Activated T-helper 2 cell treated with anti-CD3 and anti-CD28 coated beads, Interferon-gamma antibody, Interleukin-2, Interleukin-4, amounts not matched to agents 10 μg/mL and 5 μg/mL and 100 μg/mL, durations not matched to agents 14 hours and 24 hours and 36 hours (primary cell): ENCODE data around the gene CDK5R1. TPM values are rescaled to one million over a fixed set of nuclear protein-coding genes. Genes with fewer than 3 reads are reported as not detected.

Source experiments
- DNase-seq: peaks from one replicate; pipeline ENCODE4 v3.0.0; 2021; ENCODE audit warnings: low spot score
- H3K27ac Mint-ChIP-seq: one replicate; pipeline ENCODE4 v1.8.0; 2021; ENCODE audit warnings: mixed read lengths
- H3K27me3 Mint-ChIP-seq: one replicate; pipeline ENCODE4 v1.8.0; 2021; ENCODE audit warnings: low read depth, mixed read lengths
- H3K36me3 Mint-ChIP-seq: one replicate; pipeline ENCODE4 v1.8.0; 2021; ENCODE audit warnings: low read depth, mixed read lengths
- H3K4me1 Mint-ChIP-seq: one replicate; pipeline ENCODE4 v1.8.0; 2021; ENCODE audit warnings: low read depth, mixed read lengths
- H3K4me3 Mint-ChIP-seq: one replicate; pipeline ENCODE4 v1.8.0; 2021; ENCODE audit warnings: low read depth, mild to moderate bottlenecking, moderate library complexity, mixed read lengths
- H3K9me3 Mint-ChIP-seq: one replicate; pipeline ENCODE4 v1.8.0; 2021; ENCODE audit warnings: mixed read lengths
- intact Hi-C: fragments of 100-400 bp; cut with micrococcal nuclease; formaldehyde crosslinking; loops from one replicate; pipeline ENCODE4 v1.15.1; 2023
- total RNA-seq: library from RNA; stranded (reverse); gene quantifications from 2 replicates; pipeline ENCODE4 v1.2.3, GENCODE V29; 2022

The CDK5R1 gene
- total RNA-seq, 1 donor from 2014 or later: 10.8 TPM

DNA sequence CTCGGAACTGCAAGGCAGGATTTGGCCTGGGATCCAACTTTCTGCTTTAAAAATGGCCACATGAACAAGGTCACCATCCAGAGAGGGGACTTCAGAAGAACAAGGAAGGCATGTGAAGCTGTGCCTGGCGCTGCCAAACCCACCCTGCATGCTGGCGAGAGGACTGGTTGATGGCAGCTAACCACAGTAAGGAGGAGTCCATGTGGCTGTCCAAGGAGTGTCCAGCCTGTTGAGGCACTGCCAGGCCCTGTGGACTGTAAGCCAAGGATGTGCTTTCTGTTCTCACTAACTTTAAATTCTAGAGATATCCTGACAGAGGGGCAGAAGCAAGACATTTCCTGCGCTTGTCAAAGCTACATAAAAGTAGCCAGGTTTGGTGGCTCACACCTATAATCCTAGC is 40.4 kb downstream of the CDK5R1 start:
- Mint-ChIP-seq H3K27me3 (no peaks in the 10 kb centered on the region), H3K4me1 (peaks cover 55% of the 10 kb centered on the region), H3K9me3 (no peaks in the 10 kb centered on the region), H3K27ac (no peak overlapping the region), H3K4me3 (no peak overlapping the region), H3K36me3 (peaks cover 13% of the 10 kb centered on the region)
- intact Hi-C loops: loop anchor here (10.0 kb wide), 2 partner anchors 388 to 1858 kb away; no protein-coding TSS in a partner anchor
- no peak for DNase-seq

DNA sequence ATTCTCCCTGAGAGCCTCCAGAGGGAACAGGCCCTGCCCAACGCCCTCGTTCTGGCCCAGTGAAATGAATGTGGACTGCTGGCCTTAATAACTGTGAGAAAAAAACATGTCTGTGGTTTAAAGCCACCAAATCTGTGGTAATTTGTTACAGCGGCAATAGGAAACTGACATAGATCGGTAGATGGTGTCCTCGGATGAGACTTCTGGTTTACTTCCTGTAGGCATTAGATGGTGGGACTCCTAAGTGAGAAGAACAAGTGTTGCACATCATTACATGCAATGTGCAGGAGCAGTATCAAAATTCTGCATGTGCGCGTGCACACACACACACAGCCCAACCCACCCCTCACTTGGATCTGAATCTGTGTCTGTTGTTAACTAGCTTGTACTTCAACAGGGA is 42.0 kb downstream of the CDK5R1 start:
- no peak for DNase-seq
- Mint-ChIP-seq H3K9me3 (no peaks in the 10 kb centered on the region), H3K36me3 (peaks cover 9% of the 10 kb centered on the region), H3K4me3 (no peak overlapping the region), H3K27ac (no peak overlapping the region), H3K4me1 (peaks cover 46% of the 10 kb centered on the region), H3K27me3 (no peaks in the 10 kb centered on the region)
- intact Hi-C loops: loop anchor here (10.0 kb wide), 2 partner anchors 386 to 1856 kb away; no protein-coding TSS in a partner anchor

DNA sequence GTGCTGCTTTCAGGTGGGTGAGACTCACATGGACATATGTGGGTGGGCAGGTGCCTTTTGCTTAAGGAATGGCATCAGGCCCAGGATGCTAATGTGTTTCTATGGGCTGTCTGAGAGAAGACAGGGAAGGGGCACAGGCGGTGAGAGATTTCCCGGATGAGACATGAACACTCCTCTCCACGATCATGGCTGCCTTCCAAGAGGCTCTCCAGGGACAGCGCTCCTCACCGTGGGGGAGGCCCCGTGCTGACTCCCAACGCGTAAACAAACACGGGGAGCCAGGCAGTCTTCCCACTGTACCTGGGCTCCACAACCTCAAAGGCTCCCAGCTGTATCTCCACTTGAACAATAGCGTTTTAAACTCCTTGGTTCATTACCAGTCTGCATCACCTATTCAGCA is 42.8 kb downstream of the CDK5R1 start:
- H3K36me3 Mint-ChIP-seq: peaks cover 9% of the 10 kb centered on the region
- H3K27ac Mint-ChIP-seq: no peak overlapping the region
- H3K4me1 Mint-ChIP-seq: peaks cover 41% of the 10 kb centered on the region
- DNase-seq: no peak
- no peak overlapping the region for H3K4me3 Mint-ChIP-seq
- no peaks in the 10 kb centered on the region for H3K27me3 Mint-ChIP-seq
- intact Hi-C loops: loop anchor here (10.0 kb wide), 2 partner anchors 385 to 1855 kb away; no protein-coding TSS in a partner anchor
- no peaks in the 10 kb centered on the region for H3K9me3 Mint-ChIP-seq

DNA sequence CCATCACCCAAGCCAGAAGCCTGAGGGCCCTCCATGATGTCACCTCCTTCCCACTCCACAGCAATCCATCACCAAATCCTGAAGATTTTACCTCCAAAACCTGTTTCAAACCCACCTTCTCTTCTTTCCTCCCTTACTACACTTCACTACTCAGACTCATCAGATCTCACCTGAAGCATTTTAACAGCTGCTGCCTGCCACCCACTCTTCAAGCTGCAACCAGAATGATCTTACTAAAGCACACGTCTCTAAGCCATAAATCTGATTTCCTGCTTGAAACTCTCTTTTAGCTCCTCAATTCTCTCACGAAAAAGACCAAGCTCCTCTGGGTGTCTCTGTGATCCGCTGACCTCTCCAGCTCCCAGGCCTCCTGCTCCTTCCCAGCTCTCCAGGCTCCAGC is 46.5 kb downstream of the CDK5R1 start:
- DNase-seq: no peak
- intact Hi-C loops: no loop called here
- Mint-ChIP-seq H3K27ac (no peak overlapping the region), H3K4me3 (no peak overlapping the region), H3K36me3 (no peaks in the 10 kb centered on the region), H3K9me3 (no peaks in the 10 kb centered on the region), H3K27me3 (no peaks in the 10 kb centered on the region), H3K4me1 (peaks cover 18% of the 10 kb centered on the region)

DNA sequence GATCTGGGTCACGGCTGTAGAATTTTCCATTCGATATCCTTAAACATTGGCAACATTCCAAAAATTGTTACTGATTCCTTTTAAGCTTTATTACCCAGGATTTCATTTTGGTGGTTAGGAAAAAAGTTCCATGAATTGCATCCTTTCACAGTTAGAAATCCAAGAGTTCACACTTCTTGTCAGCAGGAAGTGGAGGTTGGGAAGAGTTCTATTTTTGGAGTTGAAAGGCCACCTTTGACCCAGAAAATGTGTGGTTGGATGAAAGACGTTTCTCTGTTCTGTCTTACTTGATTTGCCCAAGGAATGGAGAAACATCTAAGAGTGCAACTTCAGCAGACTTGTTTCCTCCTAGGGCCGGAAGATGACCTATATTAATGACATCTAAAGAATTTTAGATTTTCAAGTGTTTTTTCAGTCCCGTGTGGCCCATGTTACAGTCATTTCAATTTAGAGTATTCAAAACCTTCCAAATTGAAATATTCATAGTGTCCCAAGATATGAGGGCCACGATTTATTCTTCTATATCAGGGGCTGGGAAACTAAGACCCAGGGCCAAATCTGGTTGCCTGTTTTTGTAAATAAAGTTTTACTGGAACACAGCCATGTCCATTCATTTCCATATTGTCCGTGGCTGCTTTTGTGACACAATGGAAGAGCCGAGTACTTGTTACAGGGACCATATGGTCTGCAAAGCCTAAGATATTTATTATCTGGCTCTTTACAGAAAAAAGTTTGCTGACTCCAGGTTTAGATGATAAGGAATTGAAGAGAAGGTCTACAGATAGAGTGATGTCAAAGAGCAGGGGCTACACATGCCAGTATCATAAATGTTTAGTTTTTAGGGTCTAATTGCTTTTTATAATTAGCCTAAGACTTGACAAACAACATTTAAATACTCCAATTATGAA is 50.2 kb downstream of the CDK5R1 start:
- no peak overlapping the region for H3K4me3 Mint-ChIP-seq
- DNase-seq: no peak

More for the DNA sequence above, 50.2 kb downstream of the CDK5R1 start:
- H3K4me1 Mint-ChIP-seq: peaks cover 7% of the 10 kb centered on the region
- peaks cover 5% of the 10 kb centered on the region for H3K36me3 Mint-ChIP-seq
- no peaks in the 10 kb centered on the region for H3K27me3 Mint-ChIP-seq
- H3K27ac Mint-ChIP-seq: no peak overlapping the region
- intact Hi-C loops: no loop called here
- no peaks in the 10 kb centered on the region for H3K9me3 Mint-ChIP-seq

Other genes starting within 250 kb of the CDK5R1 start
- 0.11 and 0.18 TPM in 2 replicates for gene RHBDL3, start 221.2 kb upstream of the CDK5R1 start, total RNA-seq
- 25.6 and 32.8 TPM in 2 replicates for gene C17orf75, start 144.8 kb upstream of the CDK5R1 start, total RNA-seq
- gene ZNF207, start 136.8 kb upstream of the CDK5R1 start, total RNA-seq: 254 and 256 TPM in 2 replicates
- gene PSMD11, start 42.5 kb upstream of the CDK5R1 start, total RNA-seq: 200 and 207 TPM in 2 replicates